ENCODE results near the gene CFAP91. TPM values are rescaled to one million over a fixed set of nuclear protein-coding genes. Genes with fewer than 3 reads are reported as not detected.

CFAP91 gene
- total and polyA plus RNA-seq, 9 of the 15 experiments (the other 6 are each of a cell fraction or from before 2014, with no cell fraction given), result not detected

DNA sequence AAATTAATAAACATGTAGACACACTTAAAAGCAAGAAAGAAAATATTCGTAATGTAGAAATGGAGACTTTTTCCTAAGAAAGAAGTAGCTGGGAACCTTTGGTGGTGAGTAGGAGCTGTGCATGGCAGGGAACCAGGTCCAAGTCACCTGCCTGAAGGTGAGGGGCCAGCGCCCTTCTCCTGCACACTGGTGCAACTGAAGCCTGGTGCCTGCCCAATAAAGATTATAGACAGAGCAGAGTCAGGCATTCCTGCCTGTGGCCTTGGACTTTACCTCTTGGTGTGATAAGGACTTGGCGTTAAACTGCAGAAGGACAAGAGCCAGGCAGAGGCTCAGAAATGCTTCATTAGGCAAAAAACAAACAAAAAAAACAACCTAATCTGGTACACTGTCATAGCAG lies 14.2 kb downstream of the CFAP91 start:
- POLR2A ChIA-PET, result no interaction called here
- H4K20me1 ChIP-seq (replicated peaks; ENCODE audit: control insufficient read depth, insufficient read depth, low read length), result no peaks in the 10 kb centered on the region
- 35% methylated on average over 2 of the region's 3 CpGs for WGBS (ENCODE audit: insufficient coverage, low coverage, missing lambda C conversion rate)
- intact Hi-C loops (cut with micrococcal nuclease) (no loop called here), in situ Hi-C loops (cut with MboI) (no loop called here)
- H3K36me3 ChIP-seq (ENCODE audit: control insufficient read depth, insufficient read depth, low read length), result no peaks in the 10 kb centered on the region
- H3K27ac ChIP-seq (ENCODE audit: extremely low read depth, low read depth, low read length), result no peak overlapping the region
- FAIRE-seq (no peak), DNase-seq (ENCODE audit: extremely low read depth in 1 of 4, low spot score in 3 of 4) (no peak), ATAC-seq (no peak)
- no peaks in the 10 kb centered on the region for H3K9me1 ChIP-seq (ENCODE audit: control insufficient read depth, insufficient read depth, low read length)
- H3K9ac ChIP-seq (ENCODE audit: insufficient read depth in 1 of 2, low read depth in 2 of 2, low read length in 2 of 2), result no peak overlapping the region
- CTCF ChIA-PET (ENCODE audit: low intra/inter-chr PET ratio), result no interaction called here
- H3K4me3 ChIP-seq, result no peak overlapping the region
- no peaks in the 10 kb centered on the region for H3K79me2 ChIP-seq (ENCODE audit: control insufficient read depth, insufficient read depth, low read length)
- H3K4me1 ChIP-seq (replicated peaks in 1 of 2; ENCODE audit: control insufficient read depth in 2 of 2, insufficient read depth in 2 of 2, low read length in 2 of 2), result no peaks in the 10 kb centered on the region
- H3K4me2 ChIP-seq (ENCODE audit: insufficient read depth, low read length), result no peak overlapping the region
- TF ChIP-seq, protein P1, sequence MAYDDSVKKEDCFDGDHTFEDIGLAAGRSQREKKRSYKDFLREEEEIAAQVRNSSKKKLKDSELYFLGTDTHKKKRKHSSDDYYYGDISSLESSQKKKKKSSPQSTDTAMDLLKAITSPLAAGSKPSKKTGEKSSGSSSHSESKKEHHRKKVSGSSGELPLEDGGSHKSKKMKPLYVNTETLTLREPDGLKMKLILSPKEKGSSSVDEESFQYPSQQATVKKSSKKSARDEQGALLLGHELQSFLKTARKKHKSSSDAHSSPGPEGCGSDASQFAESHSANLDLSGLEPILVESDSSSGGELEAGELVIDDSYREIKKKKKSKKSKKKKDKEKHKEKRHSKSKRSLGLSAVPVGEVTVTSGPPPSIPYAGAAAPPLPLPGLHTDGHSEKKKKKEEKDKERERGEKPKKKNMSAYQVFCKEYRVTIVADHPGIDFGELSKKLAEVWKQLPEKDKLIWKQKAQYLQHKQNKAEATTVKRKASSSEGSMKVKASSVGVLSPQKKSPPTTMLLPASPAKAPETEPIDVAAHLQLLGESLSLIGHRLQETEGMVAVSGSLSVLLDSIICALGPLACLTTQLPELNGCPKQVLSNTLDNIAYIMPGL (CRISPR knock-in tag; IDR thresholded peaks at IDR 0.05), result no peak
- TF ChIP-seq ZNF668 (CRISPR knock-in tag; IDR thresholded peaks at IDR 0.05) (no peak), ZNF431 (CRISPR knock-in tag; IDR thresholded peaks at IDR 0.05) (no peak), NR2F6 (CRISPR knock-in tag; IDR thresholded peaks at IDR 0.05) (no peak), ZNF699 (CRISPR knock-in tag; IDR thresholded peaks at IDR 0.05; ENCODE audit: insufficient replicate concordance) (no peak), ZNF75A (CRISPR knock-in tag; IDR thresholded peaks at IDR 0.05) (no peak), CEBPG (CRISPR knock-in tag; IDR thresholded peaks at IDR 0.05) (no peak), CEBPG (tag; conservative IDR thresholded peaks at IDR 0.05 in 1 of 2, IDR thresholded peaks at IDR 0.05 in 1 of 2) (no peak), BCOR (IDR thresholded peaks at IDR 0.05) (no peak), KLF10 (CRISPR knock-in tag; IDR thresholded peaks at IDR 0.05) (no peak), ZFPM2 (CRISPR knock-in tag; IDR thresholded peaks at IDR 0.05) (no peak), ZNF12 (CRISPR knock-in tag; IDR thresholded peaks at IDR 0.05) (no peak), HOXB6 (CRISPR knock-in tag; IDR thresholded peaks at IDR 0.05; ENCODE audit: borderline replicate concordance) (no peak), E2F3 (CRISPR knock-in tag; IDR thresholded peaks at IDR 0.05) (no peak), PRMT5 (CRISPR knock-in tag; IDR thresholded peaks at IDR 0.05) (no peak), RAD21 (CRISPR knock-in tag; conservative IDR thresholded peaks at IDR 0.05 in 1 of 2, IDR thresholded peaks at IDR 0.05 in 1 of 2) (no peak), DNMT1 (IDR thresholded peaks at IDR 0.05) (no peak), TFAP4 (CRISPR knock-in tag; IDR thresholded peaks at IDR 0.05; ENCODE audit: borderline replicate concordance) (no peak), CEBPZ (IDR thresholded peaks at IDR 0.05; ENCODE audit: borderline replicate concordance, low read depth, low read length) (no peak)
- no peak overlapping the region for H2AFZ ChIP-seq (ENCODE audit: low read depth, low read length)
- BruUV-seq (replicated peaks), result no TSS peak
- H3K9me3 ChIP-seq (replicated peaks; ENCODE audit: control insufficient read depth, insufficient read depth, low read depth, low read length), result no peaks in the 10 kb centered on the region
- H3K27me3 ChIP-seq (ENCODE audit: control insufficient read depth in 2 of 2, insufficient read depth in 2 of 2, low read length in 2 of 2), result no peaks in the 10 kb centered on the region
